Liver (tissue), 9 donors: ENCODE data around the gene SH3PXD2A. TPM values are rescaled to one million over a fixed set of nuclear protein-coding genes. Genes with fewer than 3 reads are reported as not detected.

ENCODE experiments used
- DNase-seq: peaks from one replicate; pipeline ENCODE4 v3.0.0-alpha.2; 2017; ENCODE audit warnings: low spot score
- H3K27ac ChIP-seq, 2 donors: one replicate each; pipeline ENCODE4 v1.7.0; 2013; ENCODE audit warnings: inconsistent platforms in 2 of 2, low read length in 2 of 2, control low read depth in 1 of 2, low read depth in 1 of 2, mild to moderate bottlenecking in 1 of 2
- H3K27me3 ChIP-seq, 4 donors: one replicate each; pipeline versions ENCODE4 v1.6.1 to v1.7.0; 2013; ENCODE audit warnings: low read length in 3 of 4, inconsistent platforms in 1 of 4, mild to moderate bottlenecking in 1 of 4, moderate library complexity in 1 of 4; ENCODE audit not compliant: control insufficient read depth in 4 of 4, insufficient read depth in 4 of 4
- H3K36me3 ChIP-seq, 4 donors: one replicate each; pipeline versions ENCODE4 v1.6.1 to v1.7.0; 2013; ENCODE audit warnings: low read length in 3 of 4, mild to moderate bottlenecking in 3 of 4, low read depth in 1 of 4, moderate library complexity in 1 of 4; ENCODE audit not compliant: control insufficient read depth in 4 of 4, insufficient read depth in 3 of 4
- H3K4me1 ChIP-seq, 4 donors: one replicate each; pipeline versions ENCODE4 v1.6.1 to v1.7.0; 2013; ENCODE audit warnings: low read length in 3 of 4, mild to moderate bottlenecking in 3 of 4, moderate library complexity in 1 of 4; ENCODE audit not compliant: control insufficient read depth in 4 of 4, insufficient read depth in 4 of 4
- H3K4me3 ChIP-seq, 3 donors: one replicate each; pipeline versions ENCODE4 v1.6.1 to v1.7.0; 2013; ENCODE audit warnings: low read length in 3 of 3, control low read depth in 1 of 3, low read depth in 1 of 3, mild to moderate bottlenecking in 1 of 3
- H3K9ac ChIP-seq, 2 donors: one replicate each; pipeline ENCODE4 v1.7.0; 2013; ENCODE audit warnings: low read length in 2 of 2, mild to moderate bottlenecking in 2 of 2, moderate library complexity in 2 of 2, control low read depth in 1 of 2, low read depth in 1 of 2
- H3K9me3 ChIP-seq, 4 donors: one replicate each; pipeline versions ENCODE4 v1.6.1 to v1.7.0; 2013; ENCODE audit warnings: low read length in 3 of 4; ENCODE audit not compliant: control insufficient read depth in 4 of 4
- FOXA2 ChIP-seq: IDR thresholded peaks from 2 replicates; pipeline ENCODE4 v1.6.1; 2016; ENCODE audit warnings: antibody characterized with exemption
- GABPA ChIP-seq, 2 donors: IDR thresholded peaks in 1 of 2; conservative IDR thresholded peaks in 1 of 2; 2 replicates each; pipeline ENCODE4 v1.6.1; 2016; ENCODE audit warnings: antibody characterized with exemption in 2 of 2, mild to moderate bottlenecking in 1 of 2, moderate library complexity in 1 of 2
- HNF4A ChIP-seq, 2 donors: conservative IDR thresholded peaks; 2 replicates each; pipeline ENCODE4 v1.6.1; 2016; ENCODE audit warnings: antibody characterized with exemption in 2 of 2, mild to moderate bottlenecking in 2 of 2
- HNF4G ChIP-seq: IDR thresholded peaks from 2 replicates; pipeline ENCODE4 v1.6.1; 2016; ENCODE audit warnings: antibody characterized with exemption
- NR2F2 ChIP-seq: IDR thresholded peaks from 2 replicates; pipeline ENCODE4 v1.6.1; 2016; ENCODE audit warnings: antibody characterized with exemption
- RAD21 ChIP-seq, 2 donors: IDR thresholded peaks; 2 replicates each; pipeline ENCODE4 v1.6.1; 2016; ENCODE audit warnings: antibody characterized with exemption in 2 of 2, mild to moderate bottlenecking in 2 of 2
- RXRA ChIP-seq, 2 donors: IDR thresholded peaks; 2 replicates each; pipeline ENCODE4 v1.6.1; 2017 to 2018; ENCODE audit warnings: antibody characterized with exemption in 2 of 2, mild to moderate bottlenecking in 1 of 2
- SP1 ChIP-seq: IDR thresholded peaks from 2 replicates; pipeline ENCODE4 v1.6.1; 2018; ENCODE audit warnings: antibody characterized with exemption, mild to moderate bottlenecking
- TAF1 ChIP-seq: conservative IDR thresholded peaks from 2 replicates; pipeline ENCODE4 v1.6.1; 2016; ENCODE audit warnings: antibody characterized with exemption, mild to moderate bottlenecking
- WGBS: extraction: QIAGEN DNeasy Blood & Tissue Kit; methylation state at CpG from one replicate; pipeline ENCODE4 v1.1.7; 2013; 5-methylcytosine and 5-hydroxymethylcytosine counted together
- polyA plus RNA-seq, 2 donors: library from polyadenylated mRNA; stranded (reverse) in 1 of 2; unstranded in 1 of 2; fragments of 200-250 nt in 1 of 2; fragments of >200 nt in 1 of 2; fragmentation: Nextera tagmentation in 1 of 2; extraction: Ambion mirVana in 1 of 2; gene quantifications; one replicate each; pipeline versions ENCODE4 v1.2.1 to v1.2.3, GENCODE V29; 2013 to 2015
- total RNA-seq, 2 donors: library from RNA; depleted of rRNA; stranded (reverse); fragments of >200 nt; gene quantifications; one replicate each; pipeline ENCODE4 v1.2.3, GENCODE V29; 2014
- TF ChIP-seq, protein P1 (sequence below): IDR thresholded peaks from 2 replicates; pipeline ENCODE4 v1.6.1; 2016; ENCODE audit warnings: antibody characterized with exemption, mild to moderate bottlenecking
- TF ChIP-seq, protein P2 (sequence below): IDR thresholded peaks from 2 replicates; pipeline ENCODE4 v1.6.1; 2016; ENCODE audit warnings: antibody characterized with exemption
- TF ChIP-seq, protein P3 (sequence below): IDR thresholded peaks from 2 replicates; pipeline ENCODE4 v1.6.1; 2016; ENCODE audit warnings: antibody characterized with exemption
- TF ChIP-seq, protein P4 (sequence below): IDR thresholded peaks from 2 replicates; pipeline ENCODE4 v1.6.1; 2016; ENCODE audit warnings: antibody characterized with exemption
- donor health status: healthy.
- donor health status: healthy.
- donor health status: healthy.
- donor health status: healthy.
- donor health status: healthy.

Gene SH3PXD2A
- total and polyA plus RNA-seq, 4 donors, result 0.82 to 5.5 (median 3.9) TPM

DNA sequence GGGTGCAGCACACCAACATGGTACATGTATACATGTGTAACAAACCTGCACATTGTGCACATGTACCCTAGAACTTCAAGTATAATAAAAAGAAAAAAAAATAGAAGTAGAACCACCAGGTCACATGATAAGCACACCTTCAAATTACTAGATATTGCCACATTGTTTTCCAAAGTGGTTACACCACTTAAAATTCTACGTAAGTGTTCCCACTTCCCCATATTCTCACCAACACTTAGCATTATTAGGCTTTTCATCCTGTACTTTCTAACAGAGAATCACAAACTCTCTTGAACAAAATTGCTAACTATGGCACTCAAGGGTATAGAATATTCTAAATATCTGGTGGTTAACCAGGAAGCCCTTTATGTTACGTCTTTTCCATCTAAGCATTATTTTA lies 22.6 kb downstream of the SH3PXD2A start:
- H3K27me3 ChIP-seq, result no peaks in the 10 kb centered on the region
- no peaks in the 10 kb centered on the region for H3K36me3 ChIP-seq
- TF ChIP-seq RXRA (IDR thresholded peaks at IDR 0.05), result no peak
- no peak for TF ChIP-seq HNF4G
- no peak for TF ChIP-seq FOXA2
- TF ChIP-seq, protein P1, sequence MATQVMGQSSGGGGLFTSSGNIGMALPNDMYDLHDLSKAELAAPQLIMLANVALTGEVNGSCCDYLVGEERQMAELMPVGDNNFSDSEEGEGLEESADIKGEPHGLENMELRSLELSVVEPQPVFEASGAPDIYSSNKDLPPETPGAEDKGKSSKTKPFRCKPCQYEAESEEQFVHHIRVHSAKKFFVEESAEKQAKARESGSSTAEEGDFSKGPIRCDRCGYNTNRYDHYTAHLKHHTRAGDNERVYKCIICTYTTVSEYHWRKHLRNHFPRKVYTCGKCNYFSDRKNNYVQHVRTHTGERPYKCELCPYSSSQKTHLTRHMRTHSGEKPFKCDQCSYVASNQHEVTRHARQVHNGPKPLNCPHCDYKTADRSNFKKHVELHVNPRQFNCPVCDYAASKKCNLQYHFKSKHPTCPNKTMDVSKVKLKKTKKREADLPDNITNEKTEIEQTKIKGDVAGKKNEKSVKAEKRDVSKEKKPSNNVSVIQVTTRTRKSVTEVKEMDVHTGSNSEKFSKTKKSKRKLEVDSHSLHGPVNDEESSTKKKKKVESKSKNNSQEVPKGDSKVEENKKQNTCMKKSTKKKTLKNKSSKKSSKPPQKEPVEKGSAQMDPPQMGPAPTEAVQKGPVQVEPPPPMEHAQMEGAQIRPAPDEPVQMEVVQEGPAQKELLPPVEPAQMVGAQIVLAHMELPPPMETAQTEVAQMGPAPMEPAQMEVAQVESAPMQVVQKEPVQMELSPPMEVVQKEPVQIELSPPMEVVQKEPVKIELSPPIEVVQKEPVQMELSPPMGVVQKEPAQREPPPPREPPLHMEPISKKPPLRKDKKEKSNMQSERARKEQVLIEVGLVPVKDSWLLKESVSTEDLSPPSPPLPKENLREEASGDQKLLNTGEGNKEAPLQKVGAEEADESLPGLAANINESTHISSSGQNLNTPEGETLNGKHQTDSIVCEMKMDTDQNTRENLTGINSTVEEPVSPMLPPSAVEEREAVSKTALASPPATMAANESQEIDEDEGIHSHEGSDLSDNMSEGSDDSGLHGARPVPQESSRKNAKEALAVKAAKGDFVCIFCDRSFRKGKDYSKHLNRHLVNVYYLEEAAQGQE, result no peak
- no peak for TF ChIP-seq HNF4A (conservative IDR thresholded peaks at IDR 0.05)
- TF ChIP-seq, protein P2, sequence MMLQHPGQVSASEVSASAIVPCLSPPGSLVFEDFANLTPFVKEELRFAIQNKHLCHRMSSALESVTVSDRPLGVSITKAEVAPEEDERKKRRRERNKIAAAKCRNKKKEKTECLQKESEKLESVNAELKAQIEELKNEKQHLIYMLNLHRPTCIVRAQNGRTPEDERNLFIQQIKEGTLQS, result no peak
- TF ChIP-seq, protein P3, sequence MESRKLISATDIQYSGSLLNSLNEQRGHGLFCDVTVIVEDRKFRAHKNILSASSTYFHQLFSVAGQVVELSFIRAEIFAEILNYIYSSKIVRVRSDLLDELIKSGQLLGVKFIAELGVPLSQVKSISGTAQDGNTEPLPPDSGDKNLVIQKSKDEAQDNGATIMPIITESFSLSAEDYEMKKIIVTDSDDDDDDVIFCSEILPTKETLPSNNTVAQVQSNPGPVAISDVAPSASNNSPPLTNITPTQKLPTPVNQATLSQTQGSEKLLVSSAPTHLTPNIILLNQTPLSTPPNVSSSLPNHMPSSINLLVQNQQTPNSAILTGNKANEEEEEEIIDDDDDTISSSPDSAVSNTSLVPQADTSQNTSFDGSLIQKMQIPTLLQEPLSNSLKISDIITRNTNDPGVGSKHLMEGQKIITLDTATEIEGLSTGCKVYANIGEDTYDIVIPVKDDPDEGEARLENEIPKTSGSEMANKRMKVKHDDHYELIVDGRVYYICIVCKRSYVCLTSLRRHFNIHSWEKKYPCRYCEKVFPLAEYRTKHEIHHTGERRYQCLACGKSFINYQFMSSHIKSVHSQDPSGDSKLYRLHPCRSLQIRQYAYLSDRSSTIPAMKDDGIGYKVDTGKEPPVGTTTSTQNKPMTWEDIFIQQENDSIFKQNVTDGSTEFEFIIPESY, result no peak
- no peak for TF ChIP-seq RAD21 (IDR thresholded peaks at IDR 0.05)
- no peak for TF ChIP-seq TAF1
- TF ChIP-seq SP1, result no peak
- no peak for TF ChIP-seq GABPA (IDR thresholded peaks at IDR 0.05 in 1 of 2, conservative IDR thresholded peaks at IDR 0.05 in 1 of 2)
- H3K4me3 ChIP-seq, result no peak overlapping the region
- 93% methylated on average over 2 of the region's 2 CpGs for WGBS
- peaks cover 10 to 25% (median 19%) of the 10 kb centered on the region in 4 donors for H3K4me1 ChIP-seq
- no peak overlapping the region for H3K27ac ChIP-seq
- no peaks in the 10 kb centered on the region for H3K9me3 ChIP-seq
- no peak for DNase-seq
- H3K9ac ChIP-seq, result no peak overlapping the region

DNA sequence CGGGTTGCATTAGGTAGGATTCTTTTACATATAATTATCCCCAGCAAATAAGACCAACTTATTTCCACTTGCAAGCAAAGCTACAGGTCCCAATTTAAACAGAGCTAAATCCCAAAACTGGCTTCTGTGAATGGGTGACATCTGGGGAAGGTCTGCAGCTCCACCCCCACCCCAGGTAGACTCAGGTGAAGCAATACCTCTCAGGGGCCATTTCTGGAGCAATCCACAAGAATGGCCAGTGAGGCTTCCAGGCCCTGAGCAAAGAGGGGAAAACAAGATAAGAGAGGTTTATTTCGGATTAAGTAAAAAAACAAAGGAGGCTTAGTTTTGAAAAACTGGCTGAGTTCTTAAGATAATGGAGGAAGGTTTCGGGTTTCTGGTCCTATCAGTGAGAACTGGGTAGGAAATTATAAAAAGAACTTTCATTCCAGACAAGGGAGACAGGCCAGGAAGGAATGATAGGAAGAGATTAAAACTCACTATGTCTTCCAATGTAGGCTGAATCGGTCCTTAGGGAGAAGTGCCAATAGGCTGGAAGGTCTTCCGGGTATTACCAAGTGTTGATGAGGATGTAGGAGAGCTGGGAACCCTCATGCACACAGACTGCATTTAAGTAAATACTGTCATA lies 25.4 kb downstream of the SH3PXD2A start:
- H3K9ac ChIP-seq, result no peak overlapping the region
- no peak for DNase-seq
- H3K9me3 ChIP-seq, result no peaks in the 10 kb centered on the region
- 75% methylated on average over 5 of the region's 5 CpGs for WGBS
- peaks cover 6 to 15% (median 11%) of the 10 kb centered on the region in 4 donors for H3K4me1 ChIP-seq
- H3K36me3 ChIP-seq, result no peaks in the 10 kb centered on the region
- no peak overlapping the region for H3K27ac ChIP-seq
- no peak overlapping the region for H3K4me3 ChIP-seq
- H3K27me3 ChIP-seq, result no peaks in the 10 kb centered on the region
- TF ChIP-seq, protein P4, sequence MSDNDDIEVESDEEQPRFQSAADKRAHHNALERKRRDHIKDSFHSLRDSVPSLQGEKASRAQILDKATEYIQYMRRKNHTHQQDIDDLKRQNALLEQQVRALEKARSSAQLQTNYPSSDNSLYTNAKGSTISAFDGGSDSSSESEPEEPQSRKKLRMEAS, result no peak
- TF ChIP-seq RXRA (IDR thresholded peaks at IDR 0.05), result no peak
- no peak for TF ChIP-seq HNF4G
- TF ChIP-seq NR2F2, result peak; percentile 41
